ENCODE results near the gene ARPC1A.

DNA sequence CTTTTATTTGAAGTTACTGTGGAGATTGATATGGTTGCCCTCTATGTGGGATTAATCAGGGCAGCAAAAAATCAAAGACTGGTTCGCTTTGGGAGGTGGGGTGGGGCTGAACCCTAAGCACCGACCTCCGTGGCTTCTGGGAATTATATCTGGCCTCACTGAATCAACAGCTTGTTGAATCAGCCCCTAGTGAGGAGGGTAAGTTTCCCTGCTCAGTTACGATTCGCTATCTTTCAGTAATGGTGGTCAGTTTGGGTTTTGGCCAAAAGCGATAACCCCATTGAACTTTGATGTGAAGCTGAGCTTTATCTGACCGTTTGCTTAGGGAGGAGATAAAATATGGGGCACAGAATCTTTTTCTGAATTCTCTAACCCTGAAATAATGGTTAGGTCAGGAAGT, 16.6 kb upstream of the ARPC1A start:
- TF ChIP-seq, protein P1, sequence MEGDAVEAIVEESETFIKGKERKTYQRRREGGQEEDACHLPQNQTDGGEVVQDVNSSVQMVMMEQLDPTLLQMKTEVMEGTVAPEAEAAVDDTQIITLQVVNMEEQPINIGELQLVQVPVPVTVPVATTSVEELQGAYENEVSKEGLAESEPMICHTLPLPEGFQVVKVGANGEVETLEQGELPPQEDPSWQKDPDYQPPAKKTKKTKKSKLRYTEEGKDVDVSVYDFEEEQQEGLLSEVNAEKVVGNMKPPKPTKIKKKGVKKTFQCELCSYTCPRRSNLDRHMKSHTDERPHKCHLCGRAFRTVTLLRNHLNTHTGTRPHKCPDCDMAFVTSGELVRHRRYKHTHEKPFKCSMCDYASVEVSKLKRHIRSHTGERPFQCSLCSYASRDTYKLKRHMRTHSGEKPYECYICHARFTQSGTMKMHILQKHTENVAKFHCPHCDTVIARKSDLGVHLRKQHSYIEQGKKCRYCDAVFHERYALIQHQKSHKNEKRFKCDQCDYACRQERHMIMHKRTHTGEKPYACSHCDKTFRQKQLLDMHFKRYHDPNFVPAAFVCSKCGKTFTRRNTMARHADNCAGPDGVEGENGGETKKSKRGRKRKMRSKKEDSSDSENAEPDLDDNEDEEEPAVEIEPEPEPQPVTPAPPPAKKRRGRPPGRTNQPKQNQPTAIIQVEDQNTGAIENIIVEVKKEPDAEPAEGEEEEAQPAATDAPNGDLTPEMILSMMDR (conservative IDR thresholded peaks at IDR 0.05; ENCODE audit: low read length), result no peak
- no peak for TF ChIP-seq EZH2phosphoT487 (IDR thresholded peaks at IDR 0.05; ENCODE audit: borderline replicate concordance, low read depth, low read length)
